Lung microvascular endothelial cell (primary cell): ENCODE data around the gene TJP2. TPM values are rescaled to one million over a fixed set of nuclear protein-coding genes. Genes with fewer than 3 reads are reported as not detected.
A peak's percentile ranks its signal among the peaks of the same experiment; 100 is the strongest.

ENCODE experiments used
- DNase-seq, 2 donors: peaks; one replicate each; pipeline versions ENCODE4 v3.0.0 to v3.0.0-alpha.2; 2010; ENCODE audit warnings: low read depth in 2 of 2
- total RNA-seq: library from RNA; depleted of rRNA; stranded (reverse); fragments of >200 nt; gene quantifications from 2 replicates; pipeline ENCODE4 v1.2.1, GENCODE V29; 2014

The TJP2 gene
- total RNA-seq, 1 donor from 2014 or later: 48.4 TPM

DNA sequence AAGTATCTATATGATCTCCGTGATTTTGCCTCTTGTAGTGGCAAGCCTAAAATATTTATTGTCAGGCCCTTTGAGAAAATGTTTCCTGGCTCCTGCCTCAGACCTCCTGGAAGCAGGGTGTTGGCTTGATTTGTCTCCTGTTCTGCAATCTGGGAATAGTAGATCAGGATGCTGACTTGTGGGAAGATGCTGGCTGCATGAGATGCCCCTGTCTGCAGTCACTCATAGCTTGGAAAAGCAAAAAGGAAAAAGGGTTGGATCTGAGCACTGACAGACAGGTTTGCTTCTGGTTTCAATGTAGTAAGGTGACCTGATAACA is 16.7 kb downstream of the TJP2 start:
- no peak for DNase-seq

DNA sequence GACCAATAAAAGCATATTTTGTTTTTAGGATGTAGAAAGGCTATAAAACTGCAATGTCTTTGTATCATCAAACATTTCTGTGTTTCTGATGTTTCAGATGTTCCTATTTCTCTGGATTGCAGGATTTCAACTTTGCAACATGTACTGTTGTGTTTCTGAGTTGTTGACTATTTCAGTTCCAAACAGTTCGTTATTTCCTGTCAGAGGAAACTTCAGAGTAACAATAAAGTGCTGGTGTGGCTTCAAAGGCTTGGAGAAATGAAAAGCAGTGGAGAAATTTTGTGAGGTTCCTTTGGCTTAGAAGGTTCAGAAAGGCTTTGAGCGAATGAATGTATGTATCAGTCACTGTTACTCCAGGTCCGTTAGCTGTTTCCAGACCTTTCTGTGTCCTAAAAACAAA is 17.2 kb downstream of the TJP2 start:
- peak in 1 of 2 donors; percentile 21 for DNase-seq

DNA sequence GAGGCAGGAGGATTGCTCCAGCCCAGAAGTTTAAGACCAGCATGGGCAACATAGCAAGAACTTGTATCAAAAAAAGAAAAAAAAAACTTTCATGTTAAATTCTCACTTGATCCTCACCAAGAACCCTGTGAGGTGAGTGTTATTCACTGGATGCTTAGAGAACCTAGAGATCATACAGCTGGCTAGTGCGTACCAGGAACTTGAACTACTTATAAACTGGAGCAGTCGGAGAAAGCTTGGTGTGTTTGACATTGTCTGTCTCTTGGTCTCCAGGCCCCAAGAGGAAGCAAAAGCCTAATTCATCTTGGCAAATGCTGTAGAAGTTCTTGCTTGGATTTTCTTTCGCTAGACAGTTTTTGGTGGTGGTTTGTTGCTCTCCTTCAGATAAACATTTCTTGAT is 18.1 kb downstream of the TJP2 start:
- DNase-seq: no peak

DNA sequence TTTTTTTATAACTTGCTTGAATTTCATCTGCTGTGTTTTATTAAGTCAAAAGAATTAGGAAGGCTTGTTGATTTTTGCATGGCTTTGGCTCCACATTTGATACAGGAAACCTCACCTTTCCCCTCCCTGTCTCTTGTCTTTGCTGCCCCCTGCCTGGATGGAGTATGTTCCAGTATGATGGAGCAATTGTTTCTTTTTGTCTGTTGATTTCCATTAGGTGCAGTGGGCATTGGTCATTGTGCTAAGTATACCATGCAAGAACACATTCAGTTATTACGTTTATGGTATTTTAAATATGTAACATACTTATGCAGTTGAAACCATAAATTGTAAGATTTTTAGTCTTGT is 19.6 kb downstream of the TJP2 start:
- peak; percentile 23 to 78 for DNase-seq

DNA sequence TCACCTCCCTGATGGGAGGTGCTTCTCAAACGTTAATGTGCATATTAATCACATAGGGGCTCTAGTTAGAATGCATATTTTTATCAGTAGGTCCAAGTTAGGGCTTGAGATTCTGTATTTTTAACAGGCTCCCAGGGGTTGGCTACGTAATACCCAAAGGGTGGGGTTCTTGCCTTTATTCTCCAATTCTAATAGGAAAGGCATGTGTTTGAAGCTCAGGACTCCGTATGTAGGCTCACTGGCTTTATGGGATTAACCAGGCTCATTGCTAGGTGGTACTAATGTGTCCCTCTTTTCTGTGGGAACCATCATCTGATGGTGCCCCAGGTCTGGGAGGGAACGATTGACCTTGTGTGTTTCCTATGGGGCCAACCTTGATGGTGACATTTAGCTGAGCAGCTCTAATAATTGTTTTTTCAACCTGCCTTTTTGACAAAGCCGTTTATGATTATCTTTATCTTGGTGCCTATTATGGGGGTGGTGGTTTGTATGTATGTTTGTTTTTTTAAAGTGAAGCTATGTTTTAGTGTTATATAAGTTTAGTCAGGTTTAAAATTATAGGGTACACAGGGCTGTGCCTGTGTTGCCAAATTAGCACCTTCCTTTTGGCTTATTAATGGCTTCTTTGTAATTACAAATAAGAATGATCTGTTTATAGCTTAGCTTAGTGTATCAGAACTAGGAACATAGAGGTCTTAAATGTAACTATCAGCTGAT is 20.8 kb downstream of the TJP2 start:
- no peak for DNase-seq

DNA sequence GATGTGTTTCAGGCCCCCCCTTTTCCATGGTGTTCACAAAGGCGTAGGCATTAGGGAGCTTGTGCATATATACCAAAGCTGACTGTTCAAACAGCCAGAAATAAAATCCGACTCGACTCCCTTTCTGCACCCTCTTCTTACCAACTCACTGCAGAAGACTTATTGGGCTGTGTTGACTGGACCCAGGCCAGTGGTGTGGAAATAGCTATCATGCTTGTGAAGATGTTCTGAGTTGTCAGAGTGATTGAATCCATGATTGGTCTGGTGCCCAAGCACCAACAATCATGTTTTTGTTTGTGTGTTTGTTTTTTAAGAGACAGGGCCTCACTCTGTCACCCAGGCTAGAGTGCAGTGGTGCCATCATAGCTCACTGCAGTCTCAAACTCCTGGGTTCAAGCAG is 21.6 kb downstream of the TJP2 start:
- no peak for DNase-seq

DNA sequence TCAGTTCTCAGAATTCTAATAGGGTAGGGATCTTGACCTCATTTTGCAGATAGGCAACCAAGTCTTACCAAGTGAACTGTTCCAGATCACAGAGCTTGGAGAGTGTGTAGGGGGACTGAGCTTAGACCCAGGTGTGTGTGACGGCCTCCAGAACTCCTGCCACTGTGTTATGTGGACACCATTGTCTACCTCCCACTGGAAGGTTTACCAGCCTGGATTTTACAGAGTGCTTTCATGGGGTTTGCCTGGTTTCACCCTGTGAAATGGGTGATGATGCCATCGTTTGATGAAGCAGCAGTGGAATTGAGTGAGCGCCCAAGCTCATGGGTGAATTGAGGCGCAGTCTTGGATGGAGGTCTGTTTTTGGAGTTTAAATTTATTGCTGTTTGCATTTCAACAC is 23.6 kb downstream of the TJP2 start:
- no peak for DNase-seq

DNA sequence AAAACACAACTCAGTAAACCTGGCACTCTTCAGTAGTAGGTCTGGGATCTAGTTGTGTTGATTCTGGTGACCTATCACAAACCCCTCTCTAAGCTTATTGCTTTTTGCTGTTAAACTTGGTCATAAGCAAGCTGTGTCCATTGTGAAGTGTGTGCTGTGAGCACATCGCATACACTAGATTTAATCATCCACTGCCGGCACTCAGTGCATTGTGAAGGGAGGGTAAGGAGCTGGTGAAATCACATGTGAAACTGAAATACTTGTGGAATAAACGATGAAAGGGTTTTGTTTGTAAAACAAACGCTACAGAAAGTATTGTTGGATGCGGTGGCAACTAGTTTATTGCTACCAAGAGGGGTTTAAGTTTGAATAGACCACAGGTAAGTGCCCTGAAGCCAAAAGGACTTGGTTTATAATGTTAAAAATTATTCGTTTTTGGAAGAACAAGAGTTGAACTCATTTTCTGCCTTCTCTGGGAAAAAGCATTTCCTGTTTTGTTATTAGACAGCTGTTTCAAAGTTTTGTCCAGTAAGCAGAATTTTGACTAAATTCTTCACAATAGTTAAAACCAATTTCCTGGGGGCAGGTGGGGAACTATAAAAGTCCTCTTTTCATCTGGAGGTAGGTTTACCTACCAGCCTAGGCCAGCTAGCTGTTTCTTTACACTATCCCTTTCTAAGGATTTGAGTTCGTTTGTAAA is 24.6 kb downstream of the TJP2 start:
- DNase-seq: no peak

DNA sequence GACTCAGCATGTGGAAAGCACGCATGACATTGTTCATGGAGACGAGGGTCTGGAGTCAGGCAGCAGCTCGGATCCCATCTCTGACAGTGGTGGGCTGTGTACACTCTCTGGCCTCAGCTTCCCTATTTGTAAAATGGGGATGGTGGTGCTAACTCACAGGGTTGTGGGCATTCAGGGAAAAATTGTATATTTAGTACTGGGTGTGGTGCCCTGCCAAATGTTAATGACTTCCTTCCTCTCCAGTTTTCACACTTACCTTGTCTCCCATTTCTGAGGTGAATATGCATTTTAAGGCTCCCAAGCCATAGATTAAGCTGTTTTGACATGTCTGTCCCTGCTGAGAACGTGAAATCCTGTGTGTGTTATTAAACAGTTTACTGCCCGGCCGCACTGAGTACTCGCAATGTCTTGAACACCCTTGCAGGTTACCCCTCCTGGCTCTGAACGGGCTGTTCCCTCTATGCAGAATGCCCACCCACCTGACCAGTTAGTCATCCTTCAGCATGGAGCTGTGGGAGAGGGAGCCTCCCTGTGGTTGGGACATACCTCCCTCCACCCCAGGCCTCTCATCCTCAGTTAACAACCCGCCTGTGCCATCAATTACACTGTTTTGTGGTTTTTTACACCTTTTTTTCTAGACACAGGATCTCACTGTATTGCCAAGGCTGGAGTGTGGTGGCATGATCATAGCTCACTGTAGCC is 25.8 kb downstream of the TJP2 start:
- DNase-seq: peak; percentile 38 to 42

DNA sequence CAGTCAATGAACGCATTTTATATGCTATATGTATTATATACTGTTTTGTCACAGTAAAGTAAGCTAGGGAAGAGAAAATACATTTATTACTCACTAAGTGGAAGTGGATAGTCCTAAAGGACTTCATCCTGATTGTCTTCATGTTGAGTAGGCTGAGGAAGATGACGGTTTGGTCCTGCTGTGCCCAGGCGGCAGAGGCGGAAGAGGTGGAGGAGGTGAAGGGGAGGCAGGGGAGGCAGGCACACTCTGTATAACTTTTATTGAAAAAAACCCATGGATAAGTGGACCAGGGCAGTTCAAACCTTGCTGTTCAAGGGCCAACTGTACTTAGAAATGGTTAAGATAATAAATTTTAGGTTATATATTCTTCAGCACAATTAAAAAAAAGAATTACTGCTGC is 28.5 kb downstream of the TJP2 start:
- DNase-seq: no peak

DNA sequence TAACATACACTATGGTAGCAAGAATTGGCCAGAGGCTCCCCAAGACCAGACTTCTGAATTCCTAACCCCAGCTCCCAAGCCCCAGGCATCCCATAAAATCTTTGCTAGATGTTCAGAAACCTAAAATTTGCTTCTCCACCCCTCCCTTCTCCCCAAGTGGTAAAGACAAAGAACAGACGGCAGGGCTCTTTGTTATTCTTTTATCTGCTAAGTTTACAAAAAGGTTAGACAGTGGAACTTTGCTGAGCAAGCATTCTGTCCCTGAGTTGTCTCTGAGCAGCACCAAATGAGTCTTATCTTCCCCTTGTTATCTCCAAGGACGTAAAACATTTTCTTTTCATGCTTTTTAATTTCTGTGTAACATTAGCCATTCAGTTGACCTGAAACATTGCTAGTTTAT is 30.2 kb downstream of the TJP2 start:
- no peak for DNase-seq

DNA sequence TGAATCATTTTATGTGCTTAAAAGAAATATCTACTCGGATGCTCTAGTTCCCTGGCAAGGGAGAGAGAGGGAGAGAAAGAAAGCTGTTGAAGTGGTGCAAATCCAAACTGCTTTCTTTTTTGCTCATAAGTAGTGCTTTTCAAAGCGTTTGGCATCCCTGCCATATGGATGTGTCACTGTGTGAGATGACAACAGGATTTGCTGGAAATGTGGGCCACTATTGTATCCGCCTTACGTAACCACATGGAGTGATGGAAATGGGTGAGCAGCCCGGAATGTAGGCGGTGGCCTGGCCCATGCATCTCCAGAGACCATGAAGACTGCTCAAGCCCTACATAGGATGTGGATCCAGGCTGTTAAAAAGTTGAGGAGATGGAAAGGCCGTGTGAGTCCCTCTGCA is 30.8 kb downstream of the TJP2 start:
- peak; percentile 51 to 84 for DNase-seq

DNA sequence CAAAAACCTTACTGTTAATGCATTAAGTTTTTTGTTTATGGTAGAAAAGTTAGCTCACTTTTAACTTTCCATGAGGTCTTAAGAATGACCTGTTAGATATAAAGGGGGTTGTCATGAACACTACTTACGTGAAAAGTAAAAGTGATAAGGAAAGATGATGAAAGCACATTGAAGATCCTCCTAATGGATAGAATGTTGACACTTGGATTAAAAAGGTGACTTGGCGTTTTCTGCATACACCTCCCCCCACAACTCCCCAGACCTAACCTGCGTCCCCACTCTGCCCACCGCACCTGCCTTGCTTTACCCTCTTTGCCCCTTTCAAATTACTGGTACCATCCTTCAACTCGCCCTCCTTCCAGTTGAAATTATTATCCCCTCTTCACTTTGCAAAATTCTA is 32.0 kb downstream of the TJP2 start:
- DNase-seq: no peak

DNA sequence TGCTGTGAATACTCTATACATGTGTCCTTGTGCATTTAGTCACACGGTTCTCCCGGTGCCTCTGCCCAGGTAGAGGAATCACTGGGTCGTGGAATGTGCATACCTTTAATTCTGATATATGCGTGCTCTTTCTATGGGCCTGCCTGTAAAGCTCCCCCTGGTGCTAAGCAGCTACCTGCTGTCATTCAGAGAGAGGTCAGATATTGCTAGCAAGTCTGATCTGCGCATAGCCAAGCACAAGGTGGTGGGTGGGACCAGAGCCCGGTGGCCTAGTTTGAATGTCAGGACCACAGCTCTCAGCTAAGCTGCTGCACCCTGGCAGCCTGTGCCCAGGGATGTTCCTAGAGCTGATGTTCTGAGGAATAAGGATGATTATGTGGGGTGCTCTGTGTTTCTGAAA is 33.4 kb downstream of the TJP2 start:
- DNase-seq: peak in 1 of 2 donors; percentile 19

DNA sequence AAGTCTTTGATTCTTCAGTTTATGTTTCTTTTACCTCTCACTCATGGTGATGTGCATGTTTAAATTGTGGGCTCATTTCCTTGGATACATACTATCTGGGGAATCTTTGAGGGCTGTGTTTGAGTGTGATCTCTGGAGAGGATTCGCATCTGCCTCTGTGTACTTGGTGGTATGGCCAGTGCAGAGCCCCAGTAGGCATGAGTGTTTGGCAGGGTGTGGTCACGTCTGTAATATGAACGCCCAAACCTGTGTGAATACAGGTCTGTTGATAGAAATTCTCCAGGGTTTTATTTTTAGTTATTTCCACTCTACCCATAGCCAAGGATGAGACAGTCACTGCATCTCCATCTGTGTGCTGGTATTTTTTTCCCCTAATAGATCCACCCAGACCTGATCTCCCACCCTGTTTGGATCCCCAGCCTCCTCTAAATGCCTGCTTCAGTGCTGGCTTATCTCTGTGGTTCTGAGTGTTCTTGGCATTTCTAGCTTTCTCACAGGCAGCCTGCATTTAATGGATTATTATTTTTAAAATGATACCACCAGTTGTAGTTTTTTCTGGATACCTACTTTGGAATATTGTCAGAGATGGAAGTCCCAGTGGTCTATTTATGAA is 37.5 kb downstream of the TJP2 start:
- no peak for DNase-seq

DNA sequence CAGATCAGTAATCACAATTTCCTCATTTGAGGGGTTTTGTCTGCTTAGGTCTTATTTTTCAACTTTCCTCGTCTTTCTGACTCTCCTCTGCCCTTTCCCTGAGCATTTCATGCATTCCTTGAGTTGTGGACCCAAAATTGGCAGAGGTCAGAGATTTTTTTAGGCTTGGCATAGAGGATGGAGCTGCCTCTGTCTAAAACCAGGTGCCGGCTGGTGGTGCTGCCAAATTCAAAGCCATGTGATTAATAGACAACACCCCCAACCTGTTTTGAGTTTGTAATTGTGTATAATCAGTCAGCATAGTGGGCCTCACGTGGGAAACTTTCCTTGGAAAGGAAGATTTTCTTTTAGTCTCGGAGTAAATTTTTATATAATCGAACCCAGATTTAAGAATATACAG is 39.6 kb downstream of the TJP2 start:
- DNase-seq: no peak

DNA sequence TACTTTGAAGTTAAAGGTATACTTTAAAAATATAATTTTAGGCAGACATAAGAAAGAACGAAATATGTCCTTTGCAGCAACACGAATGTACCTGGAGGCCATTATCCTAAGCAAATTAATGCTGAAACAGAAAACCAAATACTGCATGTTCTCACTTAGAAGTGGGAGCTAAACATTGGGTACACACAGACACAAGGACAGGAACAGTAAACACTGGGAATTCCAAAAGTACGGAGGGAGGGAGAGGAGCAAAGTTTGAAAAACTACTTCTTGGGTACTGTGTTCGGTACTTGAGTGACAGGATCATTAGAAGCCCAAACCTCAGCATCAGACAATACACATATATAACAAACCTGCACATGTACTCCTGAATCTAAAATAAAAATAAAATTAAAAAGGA is 40.9 kb downstream of the TJP2 start:
- DNase-seq: no peak

DNA sequence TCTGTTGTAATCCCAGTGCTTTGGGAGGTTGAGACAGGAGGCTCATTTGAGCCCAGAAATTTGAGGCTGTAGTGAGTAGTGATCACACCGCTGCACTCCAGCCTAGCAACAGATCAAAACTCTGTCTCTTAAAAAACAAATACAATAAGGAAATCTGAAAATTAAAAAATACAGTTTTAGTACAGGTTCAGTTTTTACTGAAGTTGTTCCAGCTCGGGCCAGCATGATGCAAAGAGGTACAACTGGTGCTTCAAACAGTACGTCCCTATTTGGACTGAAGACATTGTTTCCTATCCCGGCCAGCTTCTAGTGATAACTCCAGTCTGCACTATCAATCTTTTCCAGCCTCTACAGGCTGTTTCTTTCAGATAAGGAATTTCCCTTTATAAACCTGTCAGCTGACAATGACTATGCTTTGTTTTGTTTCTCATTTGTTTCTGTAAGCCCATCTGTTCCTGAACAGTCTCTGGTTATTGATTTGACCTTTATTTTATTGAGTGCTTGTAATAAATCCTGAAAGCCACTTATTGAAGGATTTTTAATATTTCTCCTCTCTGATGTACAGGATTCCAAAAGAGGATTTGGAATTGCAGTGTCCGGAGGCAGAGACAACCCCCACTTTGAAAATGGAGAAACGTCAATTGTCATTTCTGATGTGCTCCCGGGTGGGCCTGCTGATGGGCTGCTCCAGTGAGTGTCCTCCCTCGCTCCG is 41.9 kb downstream of the TJP2 start:
- DNase-seq: peak; percentile 87 to 94

DNA sequence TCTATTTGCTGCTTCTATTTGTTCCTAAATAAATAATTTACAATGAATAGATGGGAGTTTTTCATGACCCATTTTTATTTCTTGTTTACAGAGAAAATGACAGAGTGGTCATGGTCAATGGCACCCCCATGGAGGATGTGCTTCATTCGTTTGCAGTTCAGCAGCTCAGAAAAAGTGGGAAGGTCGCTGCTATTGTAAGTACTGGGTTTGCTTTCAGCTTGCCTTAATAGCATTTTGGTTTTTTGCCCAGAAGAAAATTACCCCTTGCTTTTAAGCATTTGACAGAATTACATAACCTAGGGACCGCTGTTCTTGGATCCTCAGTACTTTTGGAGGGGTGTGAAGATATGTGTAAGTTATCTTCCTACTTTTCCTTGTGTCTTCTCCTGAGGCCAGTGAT is 44.1 kb downstream of the TJP2 start:
- no peak for DNase-seq

DNA sequence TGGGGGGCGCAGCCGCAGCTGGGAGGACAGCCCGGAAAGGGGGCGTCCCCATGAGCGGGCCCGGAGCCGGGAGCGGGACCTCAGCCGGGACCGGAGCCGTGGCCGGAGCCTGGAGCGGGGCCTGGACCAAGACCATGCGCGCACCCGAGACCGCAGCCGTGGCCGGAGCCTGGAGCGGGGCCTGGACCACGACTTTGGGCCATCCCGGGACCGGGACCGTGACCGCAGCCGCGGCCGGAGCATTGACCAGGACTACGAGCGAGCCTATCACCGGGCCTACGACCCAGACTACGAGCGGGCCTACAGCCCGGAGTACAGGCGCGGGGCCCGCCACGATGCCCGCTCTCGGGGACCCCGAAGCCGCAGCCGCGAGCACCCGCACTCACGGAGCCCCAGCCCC is 47.0 kb downstream of the TJP2 start:
- DNase-seq: no peak

DNA sequence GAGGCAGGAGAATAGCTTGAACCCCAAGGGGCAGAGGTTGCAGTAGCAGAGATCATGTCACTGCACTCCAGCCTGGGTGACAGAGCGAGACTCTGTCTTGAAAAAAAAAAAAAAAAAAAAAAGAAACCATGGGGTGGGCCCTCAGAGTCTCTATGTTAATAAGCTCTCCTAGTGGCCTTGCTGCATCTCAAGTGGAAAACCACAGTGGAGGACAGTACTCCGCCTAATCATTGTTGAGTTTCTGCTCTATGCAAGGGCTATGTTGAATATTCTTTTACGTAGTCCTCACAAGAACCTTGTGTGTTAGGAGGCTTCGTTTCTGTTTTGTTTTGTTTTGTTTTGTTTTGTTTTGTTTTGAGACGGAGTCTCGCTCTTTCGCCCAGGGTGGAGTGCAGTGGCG is 48.9 kb downstream of the TJP2 start:
- DNase-seq: no peak

DNA sequence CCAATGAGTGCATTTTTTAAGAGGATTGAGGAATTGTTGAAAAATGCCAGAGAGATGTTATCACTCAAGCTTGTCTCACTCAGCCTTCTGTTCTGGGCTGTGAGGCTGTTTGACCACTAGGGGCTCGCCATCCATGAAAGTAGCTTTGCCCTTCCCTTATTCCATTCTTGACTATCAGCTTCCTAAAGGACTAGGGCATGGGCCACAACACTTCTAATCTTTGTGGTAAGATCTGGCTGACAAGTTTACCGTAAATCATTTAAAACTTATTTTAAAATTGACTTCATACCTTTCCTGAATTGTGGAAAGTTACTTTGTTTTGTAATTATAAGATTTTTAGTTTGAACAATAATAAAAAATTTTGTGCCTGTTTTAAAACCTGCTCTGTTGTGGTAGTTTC is 49.5 kb downstream of the TJP2 start:
- peak; percentile 65 to 72 for DNase-seq
